GM18517 (cell line): ENCODE results near the gene XPNPEP3.
"Not testable (repeated sequence)": the region's sequence is repeated elsewhere in the genome, so short reads cannot be mapped to it uniquely, and the experiment has no call there.

Source experiments
- ATAC-seq: cut with Tn5 transposase; IDR thresholded peaks from one replicate; pipeline ENCODE4 v1.9.1; 2021; ENCODE audit warnings: mild to moderate bottlenecking, moderate library complexity; ENCODE audit not compliant: unreplicated experiment

Gene XPNPEP3

DNA sequence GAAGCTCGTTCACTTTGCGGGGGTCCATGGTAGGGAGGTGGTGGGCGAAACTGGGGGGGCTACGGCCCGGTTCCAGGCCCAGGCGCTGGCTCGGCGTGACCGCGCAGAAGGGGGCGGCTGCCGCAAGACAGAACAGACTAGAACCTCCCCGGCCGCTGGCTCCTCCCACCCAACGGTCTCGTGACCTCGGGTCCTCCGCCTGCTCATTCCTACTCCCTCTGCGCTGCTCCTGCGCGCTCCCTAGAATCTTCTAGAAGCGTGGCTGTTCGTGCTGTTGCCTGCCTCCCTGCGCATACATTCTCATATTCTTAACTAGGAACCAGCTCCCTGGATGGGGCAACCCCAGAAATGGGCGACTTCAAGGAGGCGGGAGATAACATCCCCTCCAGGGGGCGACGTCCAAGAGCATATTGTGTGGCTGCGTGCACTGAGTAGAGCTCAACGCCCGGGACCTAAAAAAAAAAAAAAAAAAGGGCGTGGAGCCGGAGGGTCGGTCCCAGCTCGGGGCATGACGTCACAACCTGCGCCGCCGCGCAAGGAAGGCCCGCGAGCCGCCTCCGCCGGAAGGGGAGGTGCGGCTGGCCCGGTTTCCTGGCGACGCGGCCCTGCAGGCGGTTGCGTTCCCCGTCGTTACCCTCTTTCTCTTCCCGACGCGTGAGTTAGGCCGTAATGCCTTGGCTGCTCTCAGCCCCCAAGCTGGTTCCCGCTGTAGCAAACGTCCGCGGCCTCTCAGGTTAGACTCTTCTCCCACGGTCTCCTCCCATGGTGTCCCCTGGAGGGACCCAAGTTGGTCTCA is at the start of gene XPNPEP3, which contains the start of gene ST13:
TSS of gene XPNPEP3 (plus strand) at position 636 of the 796 bp plus-strand sequence. CDS start at position 670, 34 bp downstream.
TSS of gene ST13 (minus strand) at position 127 of the 796 bp plus-strand sequence. CDS start at position 28, 99 bp downstream.
- ATAC-seq = peak; percentile 83

DNA sequence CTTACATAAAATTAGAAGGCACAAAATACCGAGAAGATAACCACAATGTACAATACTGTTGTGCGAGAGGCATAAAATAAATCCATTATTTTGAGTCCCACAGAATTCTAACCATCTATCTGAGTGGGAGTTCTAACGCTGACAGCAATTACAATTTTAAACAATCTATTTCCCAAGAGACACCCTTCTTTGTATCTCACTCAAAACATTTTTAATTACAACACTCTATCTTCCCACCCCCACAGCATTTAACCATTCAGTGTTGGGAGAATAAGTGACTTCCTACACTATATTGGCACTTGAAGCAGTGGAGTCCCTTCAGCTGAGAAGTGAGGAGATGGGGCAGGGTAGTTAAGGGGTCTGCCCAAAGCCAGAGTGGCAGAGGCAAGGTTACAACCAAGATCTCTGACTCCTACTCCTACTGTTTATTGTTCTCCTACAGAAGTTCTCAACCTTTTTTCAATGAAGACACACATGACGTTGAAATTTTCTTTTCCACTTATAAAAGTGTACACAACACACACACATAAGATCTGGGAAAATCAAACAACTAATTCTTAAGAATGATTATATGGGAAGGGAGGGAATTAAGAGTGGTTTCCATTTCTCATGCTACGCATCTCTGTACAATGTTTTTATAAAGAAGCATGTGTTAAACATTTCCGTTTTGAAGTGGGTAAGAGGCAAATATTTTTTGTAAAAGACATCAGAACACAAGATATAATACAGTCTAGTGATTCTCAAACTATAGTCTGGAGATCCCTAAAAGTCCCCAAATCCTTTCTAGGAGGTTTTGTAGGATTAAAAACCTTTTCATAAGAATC is 48.7 kb upstream of the XPNPEP3 start:
- no peak for ATAC-seq

DNA sequence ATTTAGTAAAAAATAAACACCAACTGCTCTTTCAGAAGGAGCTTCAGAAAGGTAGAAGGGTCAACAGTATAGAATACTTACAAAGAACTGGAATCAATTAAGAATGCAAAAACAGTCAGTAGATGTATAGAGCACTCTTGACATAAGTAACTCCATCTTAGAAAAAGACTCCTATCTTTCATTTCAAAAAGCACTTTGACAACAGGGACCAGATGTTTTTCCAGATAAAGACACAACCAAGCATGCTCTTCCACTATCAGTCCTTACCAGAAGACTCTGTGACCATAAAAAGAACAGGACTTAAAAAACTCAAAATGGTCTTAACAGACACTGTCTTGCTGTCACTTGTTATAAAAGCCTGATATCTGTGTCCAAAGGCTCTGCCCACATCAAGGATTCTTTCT is 43.0 kb upstream of the XPNPEP3 start:
- no peak for ATAC-seq

DNA sequence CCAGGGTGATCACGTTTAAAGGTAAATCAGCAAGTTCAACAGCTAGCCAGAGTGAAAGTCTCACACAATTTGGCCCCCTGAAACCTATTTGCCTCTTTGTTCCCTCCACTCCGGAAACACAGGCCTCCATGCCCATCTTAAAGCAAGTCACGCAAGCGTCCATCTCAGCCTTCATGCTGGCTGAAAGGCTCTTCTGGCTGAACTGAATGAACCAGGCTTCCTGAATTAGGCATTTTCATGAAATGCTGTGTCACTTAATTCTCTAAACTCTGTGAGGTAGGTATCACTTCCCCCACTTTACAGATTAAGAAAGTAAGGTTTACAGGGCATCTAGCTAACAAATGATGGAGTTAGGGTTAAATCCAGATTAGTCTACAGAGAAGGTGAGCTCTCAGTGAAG is 39.2 kb upstream of the XPNPEP3 start:
- no peak for ATAC-seq

DNA sequence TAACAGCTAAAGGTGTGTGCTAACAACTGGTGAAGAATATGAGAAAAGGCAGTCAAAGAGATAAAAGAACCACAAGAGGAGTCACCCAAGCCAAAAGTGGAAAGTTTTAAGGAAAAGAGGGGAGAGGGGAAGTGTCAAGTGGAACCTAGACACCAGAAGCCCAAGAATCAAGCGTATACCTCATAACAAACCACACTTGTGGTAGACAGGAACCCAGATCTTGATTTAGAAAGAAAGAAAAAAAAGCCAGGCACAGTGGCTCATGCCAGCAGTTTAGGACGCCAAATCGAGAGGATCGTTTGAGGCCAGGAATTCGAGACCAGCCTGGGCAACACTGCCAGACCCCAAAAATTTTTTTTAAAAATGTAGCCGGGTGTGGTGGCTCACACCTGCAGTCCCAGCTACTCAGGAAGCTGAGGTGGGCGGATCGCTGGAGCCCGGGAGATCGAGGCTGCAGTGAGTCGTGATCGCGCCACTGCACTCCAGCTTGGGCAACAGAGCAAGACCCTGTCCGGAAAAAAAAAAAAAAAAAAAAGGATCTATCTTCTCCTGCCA is 38.7 kb upstream of the XPNPEP3 start:
- ATAC-seq = no peak

DNA sequence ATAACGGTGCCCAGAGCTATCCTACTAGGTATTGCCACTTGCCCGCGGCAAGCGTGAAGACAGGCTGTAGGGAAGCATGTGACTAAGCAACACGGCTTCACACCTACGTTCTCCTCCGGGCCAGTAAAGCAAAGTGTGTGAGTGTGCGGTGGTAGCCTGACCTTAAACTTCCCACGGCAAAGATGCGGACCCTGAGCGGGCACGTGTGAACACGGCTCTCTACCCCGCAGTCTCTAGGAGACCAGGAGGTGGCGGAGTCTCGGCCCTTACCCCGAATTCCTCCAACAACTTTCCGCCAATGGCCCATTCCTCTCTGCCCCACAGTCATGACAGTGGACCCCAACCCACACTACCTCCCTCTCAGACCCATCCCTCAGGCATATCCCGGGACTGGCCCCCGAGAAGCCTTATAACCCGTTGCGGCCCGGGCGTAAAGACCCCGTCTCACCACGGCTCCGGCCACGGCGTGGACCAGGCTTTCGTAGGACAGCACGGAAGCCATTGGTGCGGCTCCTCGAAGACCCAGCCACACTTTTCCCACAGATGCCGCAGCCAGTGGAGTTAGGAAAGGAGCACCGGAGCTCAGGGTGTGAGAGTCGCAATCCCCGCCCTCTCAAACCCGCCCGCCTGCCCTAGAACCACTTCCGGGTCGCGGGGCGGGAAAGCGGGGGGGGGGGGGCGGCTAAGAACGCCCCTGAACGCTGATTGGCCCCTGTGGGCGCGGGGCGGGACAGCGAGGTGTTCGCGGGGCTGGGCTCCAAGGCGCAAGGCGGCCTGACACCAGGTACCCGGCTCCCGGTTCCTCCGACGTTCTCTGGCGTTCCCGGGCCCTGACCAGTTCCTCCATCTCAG is 38.0 kb upstream of the XPNPEP3 start, which contains the start of gene SLC25A17:
TSS of gene SLC25A17 (minus strand) at position 600 of the 852 bp plus-strand sequence. CDS start at position 502, 98 bp downstream.
- ATAC-seq = no peak

DNA sequence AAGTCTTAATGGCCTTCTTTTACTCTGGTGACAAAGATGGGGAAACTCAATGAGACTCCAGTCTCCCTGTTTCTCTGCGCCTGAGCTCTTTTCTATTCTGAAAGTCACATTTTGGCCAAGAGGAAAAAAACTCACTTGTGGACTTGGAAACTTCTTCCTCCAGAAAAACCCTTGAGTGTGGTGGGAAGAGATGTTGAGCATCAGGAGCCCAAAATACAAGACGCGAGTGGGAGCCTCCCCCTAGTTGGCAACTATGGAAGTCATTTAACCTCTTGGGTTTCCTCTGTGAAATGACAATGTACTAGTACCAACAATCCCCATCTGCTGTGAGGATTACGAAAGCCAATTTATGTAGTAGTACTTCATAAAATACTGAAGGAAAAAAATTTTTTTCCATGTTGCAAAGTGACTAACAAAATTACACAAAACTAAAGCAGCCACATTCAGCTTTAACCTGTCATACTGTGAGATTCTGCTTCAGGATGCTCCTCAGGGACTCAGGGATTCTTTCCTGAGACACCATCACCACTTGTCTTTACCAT is 37.3 kb upstream of the XPNPEP3 start:
- no peak for ATAC-seq

DNA sequence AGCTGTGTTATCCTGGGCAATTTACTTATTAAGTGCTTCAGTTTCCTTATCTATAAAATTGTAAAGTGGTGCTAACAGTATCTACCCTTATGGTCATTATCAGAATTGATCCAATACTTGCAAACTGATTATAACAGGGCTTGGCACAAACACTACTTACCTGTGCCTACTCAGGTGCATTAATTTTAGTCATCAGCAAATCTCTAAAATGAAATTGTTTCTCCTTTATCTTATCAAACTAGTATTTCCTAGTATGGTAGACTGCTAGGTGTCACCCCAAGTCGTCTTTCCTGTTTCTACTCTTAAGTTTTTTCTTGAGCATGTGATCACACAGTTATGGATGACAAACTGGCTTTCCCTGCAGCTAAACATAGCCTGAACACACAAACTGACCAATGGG is 33.5 kb upstream of the XPNPEP3 start:
- ATAC-seq = no peak

DNA sequence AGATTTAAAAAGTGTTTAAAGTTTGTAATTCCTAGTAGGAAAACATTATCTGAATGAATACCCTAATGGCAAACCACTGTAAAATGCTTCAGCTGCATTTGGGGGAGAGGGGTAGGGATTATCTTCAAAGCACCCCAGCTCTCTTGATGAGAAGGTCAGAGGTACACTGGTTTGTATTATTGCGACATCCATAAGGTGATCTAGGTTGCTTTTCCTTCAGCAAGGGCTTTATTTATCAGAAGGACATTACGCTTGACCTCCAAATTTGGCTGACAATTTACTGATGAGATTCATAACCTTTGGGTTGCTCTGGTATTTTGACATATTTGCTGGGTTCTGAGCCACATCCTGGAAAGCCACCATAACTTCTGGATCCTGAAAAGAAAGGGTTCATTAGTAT is 30.7 kb upstream of the XPNPEP3 start:
- not testable (repeated sequence) for ATAC-seq

DNA sequence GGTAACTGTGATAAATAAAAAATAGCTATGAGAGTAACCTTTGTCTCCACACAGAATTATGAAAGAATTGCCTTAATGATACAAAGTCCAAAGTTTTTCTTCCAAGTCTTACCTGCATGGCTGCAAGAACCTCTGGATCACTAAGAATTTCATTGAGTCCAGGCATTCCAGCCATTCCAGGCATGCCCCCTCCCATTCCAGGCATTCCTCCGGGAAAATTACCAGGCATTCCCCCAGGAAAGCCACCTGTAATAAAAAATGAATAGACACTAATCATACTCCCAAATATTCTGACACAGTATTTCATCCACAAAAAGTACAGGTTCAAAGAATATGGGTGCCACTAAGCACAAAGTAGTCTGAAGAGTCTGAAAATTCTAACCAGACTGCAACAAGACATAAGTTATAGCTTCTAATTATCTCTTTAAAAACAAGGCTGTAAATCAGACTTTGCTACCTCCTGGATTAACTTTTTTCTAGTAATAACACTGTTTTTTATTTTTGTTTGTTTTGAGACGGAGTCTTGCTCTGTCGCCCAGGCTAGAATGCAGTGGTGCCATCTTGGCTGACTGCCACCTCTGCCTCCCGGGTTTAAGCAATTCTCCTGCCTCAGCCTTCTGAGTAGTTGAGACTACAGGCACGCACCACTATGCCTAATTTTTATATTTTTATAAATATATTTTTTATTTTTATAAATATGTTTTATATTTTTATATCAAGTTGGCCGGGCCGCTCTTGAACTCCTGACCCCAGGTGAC is 29.8 kb upstream of the XPNPEP3 start:
- no peak for ATAC-seq

DNA sequence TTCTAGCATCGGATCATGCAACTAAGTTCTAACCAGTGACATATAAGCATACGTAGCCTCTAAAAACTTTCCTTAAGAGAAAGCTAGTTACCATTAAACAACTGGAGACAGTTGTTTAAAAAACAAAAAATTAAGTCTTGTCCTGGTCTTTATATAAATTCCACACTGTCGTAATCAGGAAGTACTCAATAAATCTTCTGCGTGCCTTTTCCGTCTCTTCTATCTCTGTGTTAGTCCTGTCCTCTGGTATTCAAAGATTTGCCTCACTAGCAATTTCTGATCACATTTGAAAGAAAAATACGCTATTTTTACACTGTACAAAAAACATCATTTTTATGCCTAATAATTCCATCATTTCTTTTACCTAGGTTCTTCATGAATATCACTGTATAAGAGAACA is 27.8 kb upstream of the XPNPEP3 start:
- ATAC-seq = no peak

DNA sequence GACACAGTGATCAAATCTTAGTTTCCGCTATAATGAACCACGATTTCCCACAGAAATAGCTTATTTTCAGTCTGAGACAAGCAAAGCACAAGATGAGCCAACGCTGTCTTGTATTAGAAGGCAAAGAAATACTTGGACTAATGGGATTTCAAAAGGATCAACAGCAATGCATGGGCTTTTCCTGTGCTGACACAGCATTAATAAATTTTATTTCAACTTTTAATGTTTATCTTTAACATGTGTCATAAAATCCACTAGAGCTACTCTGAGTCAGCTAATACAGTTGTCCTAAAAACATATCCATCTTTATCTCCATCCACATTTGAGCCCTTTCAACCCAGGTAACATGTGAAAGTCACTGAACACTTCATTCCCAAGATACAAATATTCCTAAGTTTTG is 22.3 kb upstream of the XPNPEP3 start:
- ATAC-seq = no peak

DNA sequence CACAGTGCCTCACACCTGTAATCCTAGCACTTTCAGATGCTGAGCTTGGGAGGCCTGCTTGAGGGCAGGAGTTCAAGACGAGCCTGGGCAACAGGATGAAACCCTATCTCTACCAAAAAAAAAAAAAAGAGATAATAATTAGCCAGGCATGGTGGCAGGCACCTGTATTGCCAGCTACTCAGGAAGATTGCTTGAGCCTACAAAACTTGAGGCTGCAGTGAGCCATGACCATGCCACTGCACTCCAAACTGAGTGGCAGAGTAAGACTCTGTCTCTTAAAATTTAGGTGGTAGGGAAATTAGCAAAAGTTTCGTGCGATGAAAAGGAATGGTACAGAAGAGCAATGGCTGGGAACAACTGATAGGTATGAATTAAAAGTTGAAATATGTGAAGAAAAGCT is 18.5 kb upstream of the XPNPEP3 start:
- no peak for ATAC-seq

DNA sequence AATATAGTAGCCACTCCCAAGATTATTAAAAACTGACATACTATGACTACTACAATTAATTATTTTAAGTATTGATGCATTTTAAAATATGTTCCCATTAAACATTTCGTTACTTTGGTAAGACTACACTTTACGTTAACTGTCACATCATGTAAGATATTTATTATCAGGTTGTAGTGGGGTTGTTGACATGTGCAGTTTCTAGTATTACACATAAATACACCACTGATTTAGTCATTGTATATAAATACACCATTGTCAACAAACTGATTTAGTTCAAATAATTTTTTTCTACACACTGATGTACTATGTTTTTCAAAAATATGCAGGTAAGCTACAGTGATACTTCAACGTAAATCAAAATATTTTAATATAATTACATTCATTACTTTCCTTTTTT is 12.0 kb upstream of the XPNPEP3 start:
- ATAC-seq = no peak

DNA sequence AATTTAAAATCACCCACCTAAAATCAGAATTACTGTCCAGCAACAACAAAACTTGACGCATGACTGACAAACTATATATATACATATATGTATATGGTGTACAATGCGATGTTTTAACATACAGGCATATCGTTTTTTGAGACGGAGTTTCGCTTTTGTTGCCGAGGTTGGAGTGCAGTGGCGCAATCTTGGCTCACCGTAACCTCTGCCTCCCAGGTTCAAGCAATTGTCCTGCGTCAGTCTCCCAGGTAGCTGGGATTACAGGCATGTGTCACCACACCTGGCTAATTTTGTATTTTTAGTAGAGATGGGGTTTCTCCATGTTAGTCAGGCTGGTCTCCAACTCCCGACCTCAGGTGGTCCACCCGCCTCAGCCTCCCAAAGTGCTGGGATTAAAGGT is 11.1 kb upstream of the XPNPEP3 start:
- ATAC-seq = not testable (repeated sequence)

DNA sequence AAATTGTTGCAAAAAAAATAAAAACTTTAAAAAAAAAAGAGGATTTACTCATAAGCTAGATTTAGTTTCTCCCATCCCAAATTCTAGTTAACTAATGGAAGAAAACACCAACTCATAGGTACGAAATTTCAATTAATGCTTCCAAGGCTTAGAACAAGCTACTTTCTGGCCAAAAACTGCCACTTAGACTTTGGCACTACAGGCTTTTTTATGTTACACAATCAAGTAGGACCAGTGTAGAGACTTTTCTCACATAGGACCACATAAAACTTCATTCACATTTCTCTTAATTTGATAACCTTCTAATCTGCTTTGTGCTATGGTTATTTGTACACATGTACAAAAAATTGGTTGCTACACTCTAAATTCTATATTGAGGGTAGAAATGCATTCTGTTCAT is 3.6 kb upstream of the XPNPEP3 start:
- no peak for ATAC-seq

DNA sequence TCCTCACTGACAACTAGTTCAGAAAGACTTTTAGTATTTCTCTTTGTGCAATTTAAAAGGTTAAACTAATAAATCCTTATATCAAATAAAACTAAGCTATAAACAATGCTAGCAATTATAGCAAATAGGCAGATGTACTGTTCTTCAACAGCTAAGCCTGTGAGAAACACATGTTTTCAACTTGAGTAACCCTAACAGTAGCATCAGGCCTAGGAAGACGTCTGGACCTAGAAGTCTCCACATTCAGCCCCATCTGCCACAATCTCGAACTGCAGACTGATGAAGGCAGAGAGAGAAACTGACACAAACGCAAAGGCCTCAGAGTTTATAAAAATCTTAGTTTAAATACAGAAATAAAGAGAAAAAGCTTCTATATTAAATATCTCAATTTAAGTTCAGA is 3.0 kb upstream of the XPNPEP3 start:
- ATAC-seq = no peak

DNA sequence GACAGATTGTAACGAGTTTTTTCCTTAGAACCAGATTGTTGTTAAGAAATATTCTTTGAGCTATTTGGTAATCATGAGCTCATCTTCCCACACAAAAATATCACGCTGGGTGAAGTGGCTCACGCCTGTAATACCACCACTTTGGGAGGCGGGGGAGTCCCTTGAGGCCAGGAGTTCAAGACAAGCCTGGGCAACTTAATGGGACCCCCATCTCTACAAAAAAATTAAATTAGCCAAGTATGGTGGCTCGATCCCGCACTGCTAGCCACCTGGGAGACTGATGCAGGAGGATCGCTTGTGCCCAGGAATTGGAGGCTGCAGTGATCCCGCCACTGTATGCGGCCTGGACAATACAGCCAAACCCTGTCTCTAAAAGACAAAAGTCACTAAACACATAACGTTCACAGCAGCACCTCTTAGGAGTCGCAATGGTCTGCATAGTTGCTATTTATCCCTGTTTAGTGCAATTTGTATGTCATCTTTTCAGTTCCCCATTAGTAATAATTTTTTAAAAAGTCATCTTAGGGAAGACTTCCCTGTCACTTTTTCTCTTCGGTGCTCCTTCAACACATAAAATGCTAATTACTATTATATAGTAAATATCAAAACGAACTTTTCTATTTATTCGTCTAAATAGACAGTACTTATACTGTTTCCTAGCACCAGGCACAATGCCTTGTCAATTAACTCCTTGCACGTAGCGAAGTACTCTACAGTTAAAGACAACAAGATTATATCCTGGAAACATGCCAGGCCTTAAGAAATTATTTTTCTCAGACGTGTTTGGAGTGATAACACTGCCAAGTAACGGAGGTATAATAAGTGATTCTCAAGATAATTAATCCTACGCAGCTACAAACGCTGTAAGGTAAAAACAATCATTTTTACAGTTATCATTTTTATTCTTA is 1.6 kb upstream of the XPNPEP3 start:
- ATAC-seq = no peak
